Measurements from ENCODE around the gene LRRK1. TPM values are rescaled to one million over a fixed set of nuclear protein-coding genes. Genes with fewer than 3 reads are reported as not detected.

Gene LRRK1
- total and polyA plus RNA-seq, 2 donors (not counting 1 experiment from before 2014, with no cell fraction given): 19.8 to 53.0 TPM

GRCh38 chr15:101067660-101068522, 148.7 kb downstream of the LRRK1 start:
- Mint-ChIP-seq H3K27me3 (no peaks in the 10 kb centered on the region), H3K9me3 (ENCODE audit: insufficient read depth) (no peaks in the 10 kb centered on the region), H3K4me3 (no peak overlapping the region), H3K4me1 (peaks cover 6% of the 10 kb centered on the region), H3K27ac (no peak overlapping the region)
- WGBS (ENCODE audit: insufficient coverage): 100% methylated on average over 8 of the region's 14 CpGs
- no peak overlapping the region for H3K9ac ChIP-seq (ENCODE audit: low read length)
- DNase-seq (no peak), ATAC-seq (ENCODE audit: low read depth) (no peak)
- H3K4me1 ChIP-seq (ENCODE audit: control insufficient read depth in 2 of 2, insufficient read depth in 2 of 2, low read length in 2 of 2): peaks cover 0 to 6% of the 10 kb centered on the region in 2 donors
- intact Hi-C loops (cut with micrococcal nuclease): no loop called here
- no peak overlapping the region for H3K4me2 ChIP-seq (replicated peaks; ENCODE audit: low read depth, low read length, poor library complexity, severe bottlenecking)
- TF ChIP-seq CTCF (IDR thresholded peaks at IDR 0.05) (no peak), EZH2 (IDR thresholded peaks at IDR 0.05; ENCODE audit: borderline replicate concordance, insufficient read depth, low read depth, low read length, poor library complexity, severe bottlenecking) (no peak)
- ChIA-PET POLR2A (no interaction called here), CTCF (interaction anchor here (0.6 to 1.1 kb wide), 2 partner anchors 20 to 190 kb away, joined by 3 read pairs; no protein-coding TSS in a partner anchor)
- peaks cover 3 to 25% of the 10 kb centered on the region in 2 experiments for H3K36me3 ChIP-seq (replicated peaks in 1 of 2; ENCODE audit: control extremely low read depth in 1 of 2, control insufficient read depth in 1 of 2, extremely low read depth in 1 of 2, insufficient read depth in 2 of 2, low read length in 1 of 2)
- H3K27ac ChIP-seq (ENCODE audit: low read length in 2 of 2): no peak overlapping the region
- no peaks in the 10 kb centered on the region for H3K27me3 ChIP-seq (replicated peaks in 1 of 4; ENCODE audit: control extremely low read depth in 1 of 4, control insufficient read depth in 3 of 4, insufficient read depth in 4 of 4, low read length in 3 of 4)
- H2AFZ ChIP-seq (ENCODE audit: insufficient read depth, low read depth, low read length, poor library complexity, severe bottlenecking): no peak overlapping the region
- no peak overlapping the region for H3K4me3 ChIP-seq (ENCODE audit: control extremely low read depth in 1 of 5, extremely low read depth in 1 of 5, insufficient read depth in 1 of 5, low read depth in 2 of 5, low read length in 4 of 5)
- no peaks in the 10 kb centered on the region for H3K9me3 ChIP-seq (ENCODE audit: control extremely low read depth in 1 of 3, control insufficient read depth in 2 of 3, insufficient read depth in 1 of 3, low read length in 2 of 3)
- no peaks in the 10 kb centered on the region for H3K79me2 ChIP-seq (ENCODE audit: control insufficient read depth, insufficient read depth, low read length)
- no peaks in the 10 kb centered on the region for H4K20me1 ChIP-seq (ENCODE audit: control insufficient read depth, insufficient read depth, low read length, poor library complexity, severe bottlenecking)

GRCh38 chr15:101068523-101068960, 149.4 kb downstream of the LRRK1 start:
- DNase-seq (no peak), ATAC-seq (ENCODE audit: low read depth) (no peak)
- intact Hi-C loops (cut with micrococcal nuclease): no loop called here
- H4K20me1 ChIP-seq (ENCODE audit: control insufficient read depth, insufficient read depth, low read length, poor library complexity, severe bottlenecking): no peaks in the 10 kb centered on the region
- Mint-ChIP-seq H3K4me3 (no peak overlapping the region), H3K9me3 (ENCODE audit: insufficient read depth) (no peaks in the 10 kb centered on the region), H3K27ac (no peak overlapping the region), H3K27me3 (no peaks in the 10 kb centered on the region), H3K4me1 (no peaks in the 10 kb centered on the region)
- no peak overlapping the region for H3K27ac ChIP-seq (ENCODE audit: low read length in 2 of 2)
- no peaks in the 10 kb centered on the region for H3K9me3 ChIP-seq (ENCODE audit: control extremely low read depth in 1 of 3, control insufficient read depth in 2 of 3, insufficient read depth in 1 of 3, low read length in 2 of 3)
- ChIA-PET POLR2A (no interaction called here), CTCF (no interaction called here)
- TF ChIP-seq EZH2 (IDR thresholded peaks at IDR 0.05; ENCODE audit: borderline replicate concordance, insufficient read depth, low read depth, low read length, poor library complexity, severe bottlenecking) (no peak), CTCF (IDR thresholded peaks at IDR 0.05) (no peak)
- H3K27me3 ChIP-seq (replicated peaks in 1 of 4; ENCODE audit: control extremely low read depth in 1 of 4, control insufficient read depth in 3 of 4, insufficient read depth in 4 of 4, low read length in 3 of 4): no peaks in the 10 kb centered on the region
- WGBS (ENCODE audit: insufficient coverage): 99% methylated on average over 11 of the region's 11 CpGs
- no peak overlapping the region for H2AFZ ChIP-seq (ENCODE audit: insufficient read depth, low read depth, low read length, poor library complexity, severe bottlenecking)
- no peak overlapping the region for H3K4me3 ChIP-seq (ENCODE audit: control extremely low read depth in 1 of 5, extremely low read depth in 1 of 5, insufficient read depth in 1 of 5, low read depth in 2 of 5, low read length in 4 of 5)
- H3K4me1 ChIP-seq (ENCODE audit: control insufficient read depth in 2 of 2, insufficient read depth in 2 of 2, low read length in 2 of 2): no peaks in the 10 kb centered on the region
- no peaks in the 10 kb centered on the region for H3K79me2 ChIP-seq (ENCODE audit: control insufficient read depth, insufficient read depth, low read length)
- peaks cover 3 to 20% of the 10 kb centered on the region in 2 experiments for H3K36me3 ChIP-seq (replicated peaks in 1 of 2; ENCODE audit: control extremely low read depth in 1 of 2, control insufficient read depth in 1 of 2, extremely low read depth in 1 of 2, insufficient read depth in 2 of 2, low read length in 1 of 2)
- H3K4me2 ChIP-seq (replicated peaks; ENCODE audit: low read depth, low read length, poor library complexity, severe bottlenecking): no peak overlapping the region
- no peak overlapping the region for H3K9ac ChIP-seq (ENCODE audit: low read length)
